ENCODE measurements around the gene MPI.
"Not testable (repeated sequence)": the region's sequence is repeated elsewhere in the genome, so short reads cannot be mapped to it uniquely, and the experiment has no call there.

- not testable (repeated sequence) for TF ChIP-seq CTCF (IDR thresholded peaks at IDR 0.05 in 2 of 3, conservative IDR thresholded peaks at IDR 0.05 in 1 of 3; ENCODE audit: control insufficient read depth in 2 of 3, extremely low read depth in 1 of 3, insufficient read depth in 1 of 3, low read depth in 3 of 3, low read length in 3 of 3); SMARCA5 (IDR thresholded peaks at IDR 0.05); CREB1 (IDR thresholded peaks at IDR 0.05; ENCODE audit: low read depth); YY1 (IDR thresholded peaks at IDR 0.05; ENCODE audit: low read depth, low read length); RFX5 (IDR thresholded peaks at IDR 0.05; ENCODE audit: low read depth, low read length); ASH2L (IDR thresholded peaks at IDR 0.05; ENCODE audit: borderline replicate concordance, low read depth)
Observed at GRCh38 chr15:74913799-74914198, 24.0 kb downstream of the MPI start.

Measured in GM12878 (cell line).